Thyroid gland (tissue), 4 donors: ENCODE measurements around the gene ACOT9. TPM values are rescaled to one million over a fixed set of nuclear protein-coding genes. Genes with fewer than 3 reads are reported as not detected.

Experiments
- DNase-seq, 2 donors: peaks; one replicate each; pipeline ENCODE4 v3.0.0-alpha.2; 2019
- H3K27ac ChIP-seq, 3 donors: fragments of 200-600 bp; sonication (generic); 1 replicate in 2 of 3; 2 replicates in 1 of 3; pipeline ENCODE4 v1.5.1; 2016 to 2019; ENCODE audit warnings: mild to moderate bottlenecking in 1 of 3, moderate library complexity in 1 of 3
- H3K27me3 ChIP-seq: fragments of 200-600 bp; sonication (generic); one replicate; pipeline ENCODE4 v1.5.1; 2019
- H3K36me3 ChIP-seq, 2 donors: fragments of 200-600 bp; sonication (generic); one replicate each; pipeline ENCODE4 v1.5.1; 2016 to 2019
- H3K4me1 ChIP-seq, 2 donors: fragments of 200-600 bp; sonication (generic); one replicate each; pipeline ENCODE4 v1.5.1; 2017 to 2019
- H3K4me3 ChIP-seq, 3 donors: fragments of 200-600 bp; sonication (generic); replicated peaks in 1 of 3; 1 replicate in 2 of 3; 2 replicates in 1 of 3; pipeline ENCODE4 v1.5.1; 2016; ENCODE audit warnings: mild to moderate bottlenecking in 1 of 3
- H3K9me3 ChIP-seq: fragments of 200-600 bp; sonication (generic); one replicate; pipeline ENCODE4 v1.5.1; 2017
- CTCF ChIP-seq, 6 experiments: fragments of 200-600 bp in 3 of 6; fragments of 450-650 bp in 3 of 6; sonication (generic) in 3 of 6; IDR thresholded peaks; one replicate each; pipeline ENCODE4 v1.5.1; 2016 to 2019; ENCODE audit warnings: antibody characterized with exemption in 6 of 6, mild to moderate bottlenecking in 2 of 6, inconsistent platforms in 1 of 6, moderate library complexity in 1 of 6
- POLR2A ChIP-seq, 2 donors: fragments of 450-650 bp; IDR thresholded peaks; one replicate each; pipeline ENCODE4 v1.6.1; 2017; ENCODE audit warnings: antibody characterized with exemption in 2 of 2, mild to moderate bottlenecking in 2 of 2, moderate library complexity in 1 of 2
- WGBS, 2 donors: methylation state at CpG; one replicate each; pipeline ENCODE4 v1.1.5; 2017; 5-methylcytosine and 5-hydroxymethylcytosine counted together
- intact Hi-C: fragments of 100-400 bp; cut with DNase I; formaldehyde crosslinking; loops from one replicate; pipeline ENCODE4 v1.15.1; 2023
- total RNA-seq, 4 donors: library from RNA; depleted of rRNA; stranded (reverse); fragments of >200 nt; gene quantifications; one replicate each; pipeline ENCODE4 v1.2.3, GENCODE V29; 2016

Gene ACOT9
- total RNA-seq, 4 donors from 2014 or later = 50.1 to 73.9 (median 62.8) TPM

- Histone ChIP-seq H3K27ac (peak overlapping the region; percentile 92 to 98 (median 94)), H3K27me3 (no peaks in the 10 kb centered on the region), H3K9me3 (no peaks in the 10 kb centered on the region), H3K36me3 (no peaks in the 10 kb centered on the region), H3K4me3 (peak overlapping the region; percentile 20 to 59 (median 41)), H3K4me1 (no peaks in the 10 kb centered on the region)
- intact Hi-C loops = no loop called here
- no peak for TF ChIP-seq CTCF (IDR thresholded peaks at IDR 0.05)
- TF ChIP-seq POLR2A (IDR thresholded peaks at IDR 0.05) = no peak
- DNase-seq = no peak
- 18 to 22% methylated on average over 17 to 19 of the region's 21 CpGs for WGBS, 2 donors
Observed at GRCh38 chrX:23783589-23784469, 40.8 kb upstream of the ACOT9 start.

GRCh38 chrX:23782863-23783588, 40.0 kb upstream of the ACOT9 start, which contains the start of gene SAT1:
SAT1 (plus strand) TSS chrX:23783173; CDS start chrX:23783352, 179 bp downstream.
- no peaks in the 10 kb centered on the region for H3K27me3 ChIP-seq
- no peaks in the 10 kb centered on the region for H3K36me3 ChIP-seq
- H3K4me3 ChIP-seq = peak within 1 kb of the TSS; percentile 20 to 59 (median 41)
- peak; percentile 95 to 96 for DNase-seq
- no peaks in the 10 kb centered on the region for H3K4me1 ChIP-seq
- H3K9me3 ChIP-seq = no peaks in the 10 kb centered on the region
- H3K27ac ChIP-seq = peak within 1 kb of the TSS; percentile 92 to 98 (median 94)
- intact Hi-C loops = no loop called here
- TF ChIP-seq POLR2A (IDR thresholded peaks at IDR 0.05) = peak; percentile 90 to 97
- TF ChIP-seq CTCF (IDR thresholded peaks at IDR 0.05) = peak; percentile 35 to 76 (median 66)
- WGBS, 2 donors = 0% methylated on average over 1 to 6 of the region's 58 CpGs

GRCh38 chrX:23782455-23782854, 39.4 kb upstream of the ACOT9 start:
- Histone ChIP-seq H3K9me3 (no peaks in the 10 kb centered on the region), H3K36me3 (no peaks in the 10 kb centered on the region), H3K27ac (no peak overlapping the region), H3K4me1 (no peaks in the 10 kb centered on the region), H3K27me3 (no peaks in the 10 kb centered on the region), H3K4me3 (no peak overlapping the region)
- no peak for DNase-seq
- intact Hi-C loops = no loop called here
- 45 to 48% methylated on average over 6 of the region's 6 CpGs for WGBS, 2 donors
- TF ChIP-seq CTCF (IDR thresholded peaks at IDR 0.05) (no peak), POLR2A (IDR thresholded peaks at IDR 0.05) (no peak)

GRCh38 chrX:23779025-23779424, 35.9 kb upstream of the ACOT9 start:
- Histone ChIP-seq H3K4me3 (no peak overlapping the region), H3K4me1 (no peaks in the 10 kb centered on the region), H3K27ac (no peak overlapping the region), H3K27me3 (no peaks in the 10 kb centered on the region), H3K9me3 (no peaks in the 10 kb centered on the region), H3K36me3 (no peaks in the 10 kb centered on the region)
- WGBS, 2 donors = 85 to 93% methylated on average over 4 of the region's 4 CpGs
- TF ChIP-seq CTCF (IDR thresholded peaks at IDR 0.05) = no peak
- no peak for TF ChIP-seq POLR2A (IDR thresholded peaks at IDR 0.05)
- intact Hi-C loops = no loop called here
- no peak for DNase-seq
